Activated gamma-delta T cell treated with anti-CD3 and anti-CD28 coated beads, Interleukin-2, amount 50 U/mL, for 16 hours (primary cell): ENCODE results near the gene ANGPTL2.

Experiments used
- DNase-seq: peaks from one replicate; pipeline ENCODE4 v3.0.0-alpha.2; 2020; ENCODE audit warnings: low read depth

The ANGPTL2 gene

DNA sequence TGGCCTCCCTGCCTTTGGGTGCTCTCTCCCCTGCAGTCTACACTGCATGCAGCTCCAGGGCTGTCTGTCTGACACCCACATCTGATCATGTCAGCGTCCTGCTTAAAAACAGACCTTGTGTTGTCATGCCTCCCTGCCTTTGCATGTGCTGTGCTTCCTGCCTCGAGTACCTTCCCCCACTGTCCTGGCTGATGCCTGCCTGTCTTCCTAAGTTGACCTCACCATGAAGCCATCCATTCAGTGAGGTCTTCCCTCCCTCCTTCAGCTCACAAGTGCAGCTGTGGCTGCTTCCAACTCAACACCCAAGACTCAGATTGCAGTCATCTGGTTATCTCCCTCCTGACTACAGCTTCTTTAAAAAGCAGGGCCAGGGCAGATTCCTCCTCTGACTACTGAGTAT, 5.5 kb downstream of the ANGPTL2 start:
- no peak for DNase-seq

DNA sequence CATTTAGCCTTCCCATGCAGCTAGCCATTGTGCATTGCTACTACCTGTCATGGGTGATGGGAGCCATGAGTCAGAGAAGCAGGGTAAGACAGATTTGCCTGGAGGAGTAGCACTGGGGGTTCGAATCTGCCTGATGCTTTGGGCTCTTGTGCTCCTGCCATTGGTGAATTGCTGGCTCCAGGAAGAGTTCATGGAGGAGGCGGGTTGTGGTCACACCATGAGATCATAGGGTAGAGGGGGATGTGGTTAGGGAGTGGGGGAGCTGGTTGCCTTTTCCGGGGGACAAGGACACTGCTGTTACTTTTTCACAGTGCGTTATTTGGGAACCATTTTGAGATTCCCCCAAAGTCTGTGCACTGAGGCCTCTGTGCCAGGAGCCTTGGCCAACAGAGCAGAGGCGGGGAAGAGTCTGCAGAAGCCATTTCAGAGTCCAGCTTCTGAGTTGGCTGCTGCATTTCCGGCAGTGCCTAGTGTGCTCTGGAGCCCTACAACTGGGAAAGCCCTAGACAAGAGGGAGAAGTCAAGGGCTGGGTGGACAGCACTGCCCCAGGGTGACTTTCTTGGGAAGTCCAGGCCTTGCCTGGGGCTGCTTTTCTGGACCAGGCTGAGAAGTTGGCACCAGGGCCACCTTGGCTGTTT, 6.2 kb downstream of the ANGPTL2 start:
- no peak for DNase-seq

DNA sequence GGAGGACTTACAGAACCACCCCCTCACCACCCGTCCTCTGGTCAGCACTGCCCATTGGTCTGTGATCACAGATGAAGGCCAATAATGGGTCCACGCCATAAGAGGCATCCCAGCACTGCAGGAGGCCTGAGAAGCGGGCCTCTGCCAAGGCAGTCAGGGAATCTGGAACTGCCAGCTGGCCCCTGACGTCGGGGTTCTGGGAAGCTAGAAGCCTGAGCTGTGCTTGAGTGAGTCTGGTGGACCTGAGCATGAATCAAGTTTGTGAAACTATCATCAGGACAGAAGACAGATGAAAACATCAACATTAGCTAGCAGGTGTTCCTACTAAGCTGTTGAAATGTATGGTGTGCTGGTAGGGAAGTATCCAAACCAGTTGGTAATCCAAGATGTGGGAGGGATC, 7.8 kb downstream of the ANGPTL2 start:
- no peak for DNase-seq

GRCh38 chr9:127113191-127113972, 9.1 kb downstream of the ANGPTL2 start:
- DNase-seq, result no peak

- no peak for DNase-seq
Observed at GRCh38 chr9:127112735-127113161, 9.7 kb downstream of the ANGPTL2 start.

- no peak for DNase-seq
Observed at GRCh38 chr9:127112056-127112455, 10.4 kb downstream of the ANGPTL2 start.

DNA sequence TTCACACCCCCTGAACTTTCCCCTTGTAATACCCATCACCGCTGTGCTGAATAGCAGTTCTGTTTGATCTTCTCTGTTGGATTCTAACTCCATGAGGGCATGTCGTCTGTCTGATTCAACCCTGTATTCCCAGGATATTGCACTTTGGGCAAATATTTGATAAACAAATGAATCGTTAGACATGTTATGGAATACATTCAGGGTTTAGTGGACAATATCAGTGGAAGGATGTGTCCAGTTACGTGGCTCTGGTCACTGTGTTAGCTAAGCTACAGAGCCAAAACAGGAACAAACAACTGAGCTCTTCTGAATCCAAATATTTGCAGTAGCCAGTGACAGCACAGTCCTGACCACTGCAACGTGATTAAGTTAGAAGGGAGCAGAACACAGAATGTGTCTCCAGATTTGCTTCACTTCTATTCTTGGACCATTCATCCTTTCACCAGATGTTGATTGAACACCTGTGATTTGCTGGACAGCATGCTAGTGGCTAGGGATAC, 13.2 kb downstream of the ANGPTL2 start:
- no peak for DNase-seq

- DNase-seq, result no peak
Observed at GRCh38 chr9:127107929-127108876, 14.2 kb downstream of the ANGPTL2 start.

DNA sequence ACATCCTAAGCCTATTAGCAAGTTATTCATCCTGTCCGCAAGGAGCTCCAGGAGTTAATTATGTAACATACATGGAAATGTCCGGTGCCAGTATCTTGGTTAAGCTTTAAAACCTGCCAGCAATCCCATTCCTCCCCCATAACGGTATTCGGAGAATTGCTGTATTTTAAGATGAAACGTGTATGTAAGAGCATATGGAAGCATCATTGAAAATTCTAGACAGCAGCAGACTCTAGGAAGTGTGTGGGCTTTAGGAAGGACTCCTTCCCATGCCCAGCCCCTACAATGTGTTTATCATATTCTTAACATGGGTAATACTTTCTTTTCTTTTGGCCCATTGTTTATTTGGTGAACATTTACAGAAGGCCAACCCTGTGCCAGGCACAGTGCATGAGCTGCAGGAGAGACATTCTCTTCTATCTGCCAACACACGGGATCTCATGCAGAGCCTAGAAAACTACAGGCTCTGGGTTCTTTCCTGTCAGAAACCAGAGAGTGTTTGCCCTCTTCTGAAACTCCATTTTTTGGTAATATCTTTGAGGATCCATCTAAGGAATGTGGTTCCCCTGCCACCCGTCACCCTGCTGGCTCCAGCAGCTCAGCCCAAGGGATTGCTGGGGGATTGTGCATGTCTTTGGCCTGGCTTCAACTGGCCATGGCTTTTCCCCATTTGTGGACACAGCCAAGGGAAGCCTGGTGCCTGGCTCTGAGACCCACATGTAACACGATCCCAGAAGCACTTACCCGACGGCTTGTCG, 15.1 kb downstream of the ANGPTL2 start:
- DNase-seq, result no peak

- DNase-seq, result no peak
Observed at GRCh38 chr9:127106466-127106855, 16.0 kb downstream of the ANGPTL2 start.

GRCh38 chr9:127105805-127106465, 16.5 kb downstream of the ANGPTL2 start:
- no peak for DNase-seq

DNA sequence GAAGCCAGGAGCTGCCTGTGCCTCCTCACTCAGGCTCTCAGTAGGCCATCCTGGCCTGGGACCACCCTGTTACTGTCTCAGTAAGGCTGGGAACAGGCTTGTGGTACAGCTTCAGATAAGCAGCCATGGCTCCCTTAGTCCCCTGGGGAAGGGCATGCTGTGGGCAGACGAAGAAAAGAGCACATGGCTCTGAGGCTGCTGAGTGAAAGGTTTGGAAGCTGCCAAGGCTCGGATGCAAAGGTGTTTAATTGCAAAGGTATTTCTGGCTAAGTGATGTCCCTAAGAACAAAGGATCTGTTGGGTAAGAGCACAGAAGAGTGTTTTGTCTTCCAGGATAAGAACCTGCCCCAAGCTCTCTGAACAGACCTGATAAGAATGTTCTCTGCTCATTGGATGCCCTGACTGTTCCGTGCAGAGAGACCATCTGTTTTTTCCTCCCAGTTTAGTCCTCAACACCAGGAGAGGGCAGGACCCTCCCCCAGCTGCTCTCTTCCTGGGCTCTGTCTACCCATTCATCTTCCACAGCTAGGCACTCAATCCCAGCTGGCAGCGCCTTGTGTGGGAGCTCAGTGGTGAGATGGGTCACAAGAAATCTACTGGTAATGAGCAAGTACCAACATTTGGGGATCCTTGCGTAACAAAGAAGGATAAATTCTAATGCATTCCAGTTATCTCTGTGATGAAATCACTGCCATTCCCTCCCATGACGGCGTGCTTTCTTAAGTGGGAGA, 17.7 kb downstream of the ANGPTL2 start:
- no peak for DNase-seq

GRCh38 chr9:127102788-127103187, 19.6 kb downstream of the ANGPTL2 start:
- no peak for DNase-seq

DNA sequence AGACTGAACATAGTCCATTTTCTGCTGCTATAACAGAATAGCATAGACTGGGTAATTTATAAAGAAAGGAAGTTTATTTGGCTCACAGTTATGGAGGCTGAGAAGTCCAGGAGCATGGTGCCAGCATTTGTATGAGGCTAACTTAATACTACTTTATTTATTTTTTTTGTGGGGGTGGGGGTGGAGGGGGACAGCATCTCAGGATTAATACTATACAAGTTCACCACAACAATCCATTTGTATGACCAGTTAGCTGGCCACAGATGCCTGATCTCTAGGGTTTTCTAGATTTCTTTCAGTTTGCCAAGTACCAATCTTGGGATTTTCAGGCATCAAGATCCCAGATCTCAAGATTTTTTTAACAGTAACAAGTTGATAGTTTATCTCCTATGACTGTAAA, 20.3 kb downstream of the ANGPTL2 start:
- DNase-seq, result no peak

GRCh38 chr9:127099664-127100063, 22.8 kb downstream of the ANGPTL2 start:
- no peak for DNase-seq

- DNase-seq, result no peak
Observed at GRCh38 chr9:127098916-127099553, 23.4 kb downstream of the ANGPTL2 start.

- no peak for DNase-seq
Observed at GRCh38 chr9:127097683-127098082, 24.8 kb downstream of the ANGPTL2 start.

GRCh38 chr9:127096208-127096607, 26.2 kb downstream of the ANGPTL2 start:
- DNase-seq, result no peak

DNA sequence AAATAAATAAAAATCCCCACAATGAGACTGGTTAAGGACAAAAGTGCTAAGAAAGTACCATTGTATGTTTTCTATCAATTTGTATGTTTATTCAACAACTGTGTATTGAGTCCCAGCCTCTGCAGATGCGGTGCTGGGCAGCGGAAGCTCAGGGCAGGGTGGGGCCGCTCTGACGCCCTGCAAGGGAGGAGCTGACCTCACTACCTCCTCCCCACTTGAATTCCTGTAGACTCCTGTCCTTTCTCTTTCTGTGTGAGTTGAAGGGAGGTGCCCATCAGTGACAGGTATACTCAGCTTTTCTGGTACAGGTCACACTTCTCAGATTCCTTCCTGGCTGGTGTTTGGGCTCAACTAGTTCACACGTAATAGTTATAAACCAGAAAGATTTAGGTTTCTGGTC, 27.0 kb downstream of the ANGPTL2 start:
- DNase-seq, result no peak
